Measurements from ENCODE around the gene HES1. TPM values are rescaled to one million over a fixed set of nuclear protein-coding genes. Genes with fewer than 3 reads are reported as not detected.

HES1 gene
- total and polyA plus RNA-seq, 9 of the 15 experiments (the other 6 are each of a cell fraction or from before 2014, with no cell fraction given) = 3.4 to 37.0 (median 19.3) TPM

DNA sequence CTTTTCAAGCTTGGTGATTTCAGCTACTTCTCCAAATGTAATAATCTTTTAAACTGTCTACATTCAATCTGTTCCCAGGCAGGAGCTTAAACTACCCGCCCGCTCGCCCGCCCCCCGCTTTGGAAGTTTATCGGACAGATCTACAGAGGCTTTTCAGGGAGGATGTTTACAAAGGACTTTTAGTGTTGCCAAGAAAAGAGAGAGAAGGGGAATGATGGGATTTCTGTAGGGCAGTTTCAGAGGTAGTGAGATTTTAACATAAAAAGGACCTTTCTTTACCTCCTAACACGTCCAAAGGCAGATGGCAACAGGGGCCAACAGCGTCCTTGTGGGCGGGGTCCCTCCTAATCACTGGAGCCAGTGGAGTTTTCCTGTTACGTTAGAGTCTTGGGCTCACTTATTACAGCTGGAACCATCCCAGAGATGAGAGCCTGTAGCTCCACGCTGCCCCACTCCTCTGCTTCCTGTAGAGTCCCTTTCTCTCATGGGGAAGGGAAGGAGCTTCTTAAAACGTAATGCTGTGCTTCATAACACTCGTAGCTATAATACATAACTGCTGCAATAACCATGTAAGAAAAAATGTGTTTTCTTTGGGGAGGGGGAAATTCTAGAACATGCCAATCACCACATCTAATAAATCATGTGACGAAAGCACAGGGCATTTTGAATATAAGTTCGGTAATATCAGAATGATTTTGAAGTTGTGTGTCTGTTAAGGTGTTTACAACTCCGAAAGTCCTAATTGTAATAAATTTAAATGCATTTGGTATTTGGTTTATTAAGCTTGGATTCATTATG lies 30.9 kb downstream of the HES1 start (continued):
- TF ChIP-seq CREM (IDR thresholded peaks at IDR 0.05; ENCODE audit: low read depth) (peak; percentile 33; the same call in 1 of the 2 replicates), ZNF217 (CRISPR knock-in tag; IDR thresholded peaks at IDR 0.05) (no peak), FOXA3 (CRISPR knock-in tag; conservative IDR thresholded peaks at IDR 0.05 in 1 of 2, IDR thresholded peaks at IDR 0.05 in 1 of 2) (peak in 1 of 2 experiments; percentile 78; a peak in 2 of 4 replicates), FOXJ2 (tag; IDR thresholded peaks at IDR 0.05) (peak; percentile 89), HCFC1 (IDR thresholded peaks at IDR 0.05; ENCODE audit: low read depth, low read length) (no peak), MTA1 (IDR thresholded peaks at IDR 0.05; ENCODE audit: borderline replicate concordance) (no peak), SMARCE1 (IDR thresholded peaks at IDR 0.05) (peak; percentile 31; the same call in 1 of the 2 replicates), DPF2 (IDR thresholded peaks at IDR 0.05) (peak; percentile 79), NFRKB (IDR thresholded peaks at IDR 0.05; ENCODE audit: low read depth) (0 out of 2 replicates have a peak, but pooled peaks have one; percentile 26), TOE1 (IDR thresholded peaks at IDR 0.05; ENCODE audit: borderline replicate concordance) (0 out of 2 replicates have a peak, but pooled peaks have one; percentile 30), TOE1 (CRISPR knock-in tag; IDR thresholded peaks at IDR 0.05; ENCODE audit: borderline replicate concordance, low read depth) (no peak), ZNF384 (IDR thresholded peaks at IDR 0.05; ENCODE audit: low read depth, low read length) (no peak), CEBPG (CRISPR knock-in tag; IDR thresholded peaks at IDR 0.05) (peak; percentile 66), CEBPG (tag; conservative IDR thresholded peaks at IDR 0.05 in 1 of 2, IDR thresholded peaks at IDR 0.05 in 1 of 2) (no peak; a peak in 1 of 4 replicates), HDAC1 (IDR thresholded peaks at IDR 0.05) (0 out of 4 replicates have a peak, but pooled peaks of 1 of the 2 experiments have one; percentile 17), ZBTB1 (CRISPR knock-in tag; IDR thresholded peaks at IDR 0.05; ENCODE audit: borderline replicate concordance, low read depth) (no peak), MEIS2 (IDR thresholded peaks at IDR 0.05; ENCODE audit: partially characterized antibody) (peak; percentile 83), FOXA1 (IDR thresholded peaks at IDR 0.05; ENCODE audit: borderline replicate concordance) (no peak), NFIC (IDR thresholded peaks at IDR 0.05) (0 out of 2 replicates have a peak, but pooled peaks have one; percentile 29)
- TF ChIP-seq, protein P1, sequence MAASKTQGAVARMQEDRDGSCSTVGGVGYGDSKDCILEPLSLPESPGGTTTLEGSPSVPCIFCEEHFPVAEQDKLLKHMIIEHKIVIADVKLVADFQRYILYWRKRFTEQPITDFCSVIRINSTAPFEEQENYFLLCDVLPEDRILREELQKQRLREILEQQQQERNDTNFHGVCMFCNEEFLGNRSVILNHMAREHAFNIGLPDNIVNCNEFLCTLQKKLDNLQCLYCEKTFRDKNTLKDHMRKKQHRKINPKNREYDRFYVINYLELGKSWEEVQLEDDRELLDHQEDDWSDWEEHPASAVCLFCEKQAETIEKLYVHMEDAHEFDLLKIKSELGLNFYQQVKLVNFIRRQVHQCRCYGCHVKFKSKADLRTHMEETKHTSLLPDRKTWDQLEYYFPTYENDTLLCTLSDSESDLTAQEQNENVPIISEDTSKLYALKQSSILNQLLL (CRISPR knock-in tag; IDR thresholded peaks at IDR 0.05; ENCODE audit: borderline replicate concordance) = no peak
- TF ChIP-seq, protein P2, sequence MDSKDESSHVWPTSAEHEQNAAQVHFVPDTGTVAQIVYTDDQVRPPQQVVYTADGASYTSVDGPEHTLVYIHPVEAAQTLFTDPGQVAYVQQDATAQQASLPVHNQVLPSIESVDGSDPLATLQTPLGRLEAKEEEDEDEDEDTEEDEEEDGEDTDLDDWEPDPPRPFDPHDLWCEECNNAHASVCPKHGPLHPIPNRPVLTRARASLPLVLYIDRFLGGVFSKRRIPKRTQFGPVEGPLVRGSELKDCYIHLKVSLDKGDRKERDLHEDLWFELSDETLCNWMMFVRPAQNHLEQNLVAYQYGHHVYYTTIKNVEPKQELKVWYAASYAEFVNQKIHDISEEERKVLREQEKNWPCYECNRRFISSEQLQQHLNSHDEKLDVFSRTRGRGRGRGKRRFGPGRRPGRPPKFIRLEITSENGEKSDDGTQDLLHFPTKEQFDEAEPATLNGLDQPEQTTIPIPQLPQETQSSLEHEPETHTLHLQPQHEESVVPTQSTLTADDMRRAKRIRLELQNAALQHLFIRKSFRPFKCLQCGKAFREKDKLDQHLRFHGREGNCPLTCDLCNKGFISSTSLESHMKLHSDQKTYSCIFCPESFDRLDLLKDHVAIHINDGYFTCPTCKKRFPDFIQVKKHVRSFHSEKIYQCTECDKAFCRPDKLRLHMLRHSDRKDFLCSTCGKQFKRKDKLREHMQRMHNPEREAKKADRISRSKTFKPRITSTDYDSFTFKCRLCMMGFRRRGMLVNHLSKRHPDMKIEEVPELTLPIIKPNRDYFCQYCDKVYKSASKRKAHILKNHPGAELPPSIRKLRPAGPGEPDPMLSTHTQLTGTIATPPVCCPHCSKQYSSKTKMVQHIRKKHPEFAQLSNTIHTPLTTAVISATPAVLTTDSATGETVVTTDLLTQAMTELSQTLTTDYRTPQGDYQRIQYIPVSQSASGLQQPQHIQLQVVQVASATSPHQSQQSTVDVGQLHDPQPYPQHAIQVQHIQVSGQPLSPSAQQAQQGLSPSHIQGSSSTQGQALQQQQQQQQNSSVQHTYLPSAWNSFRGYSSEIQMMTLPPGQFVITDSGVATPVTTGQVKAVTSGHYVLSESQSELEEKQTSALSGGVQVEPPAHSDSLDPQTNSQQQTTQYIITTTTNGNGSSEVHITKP (IDR thresholded peaks at IDR 0.05; ENCODE audit: partially characterized antibody) = peak; percentile 63
- TF ChIP-seq, protein P3, sequence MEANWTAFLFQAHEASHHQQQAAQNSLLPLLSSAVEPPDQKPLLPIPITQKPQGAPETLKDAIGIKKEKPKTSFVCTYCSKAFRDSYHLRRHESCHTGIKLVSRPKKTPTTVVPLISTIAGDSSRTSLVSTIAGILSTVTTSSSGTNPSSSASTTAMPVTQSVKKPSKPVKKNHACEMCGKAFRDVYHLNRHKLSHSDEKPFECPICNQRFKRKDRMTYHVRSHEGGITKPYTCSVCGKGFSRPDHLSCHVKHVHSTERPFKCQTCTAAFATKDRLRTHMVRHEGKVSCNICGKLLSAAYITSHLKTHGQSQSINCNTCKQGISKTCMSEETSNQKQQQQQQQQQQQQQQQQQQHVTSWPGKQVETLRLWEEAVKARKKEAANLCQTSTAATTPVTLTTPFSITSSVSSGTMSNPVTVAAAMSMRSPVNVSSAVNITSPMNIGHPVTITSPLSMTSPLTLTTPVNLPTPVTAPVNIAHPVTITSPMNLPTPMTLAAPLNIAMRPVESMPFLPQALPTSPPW (CRISPR knock-in tag; IDR thresholded peaks at IDR 0.05) = peak; percentile 87
